OCI-LY3 (cell line): ENCODE data around the gene HMCN1.

ENCODE experiments used
- H2AFZ ChIP-seq: fragments of 200-600, 300-600 bp; shearing (Covaris generic); 2 replicates; pipeline ENCODE4 v1.6.0; 2014; ENCODE audit warnings: antibody characterized with exemption, low read depth, low read length
- H3K27ac ChIP-seq: fragments of 200-600, 300-600 bp; sonication (generic); 2 replicates; pipeline ENCODE4 v1.5.1; 2014; ENCODE audit warnings: mild to moderate bottlenecking, low read length, moderate library complexity, mixed read lengths
- H3K27me3 ChIP-seq: fragments of 200-600, 300-600 bp; sonication (generic); 2 replicates; pipeline ENCODE4 v1.6.1; 2014; ENCODE audit warnings: low read depth, low read length, mixed read lengths
- H3K36me3 ChIP-seq: fragments of 200-600, 300-600 bp; sonication (generic); replicated peaks from 2 replicates; pipeline ENCODE3; 2014; ENCODE audit warnings: low read depth, low read length, mixed read lengths
- H3K4me1 ChIP-seq: fragments of 300-600, 200-600 bp; sonication (generic); 2 replicates; pipeline ENCODE4 v1.6.1; 2014; ENCODE audit warnings: low read length, mixed read lengths
- H3K4me2 ChIP-seq: fragments of 200-600, 300-600 bp; sonication (generic); 2 replicates; pipeline ENCODE4 v1.6.1; 2014; ENCODE audit warnings: low read length, mixed read lengths
- H3K4me3 ChIP-seq: fragments of 300-600, 200-600 bp; sonication (generic); 2 replicates; pipeline ENCODE4 v1.5.1; 2014; ENCODE audit warnings: antibody characterized with exemption, mild to moderate bottlenecking, low read length, moderate library complexity
- H3K79me2 ChIP-seq: fragments of 300-600, 200-600 bp; shearing (Covaris generic); 2 replicates; pipeline ENCODE4 v1.6.1; 2014; ENCODE audit warnings: mild to moderate bottlenecking, low read length, mixed read lengths
- H3K9ac ChIP-seq: fragments of 300-600, 200-600 bp; shearing (Covaris generic); 2 replicates; pipeline ENCODE4 v1.6.0; 2014; ENCODE audit warnings: mild to moderate bottlenecking, low read length, moderate library complexity
- H3K9me3 ChIP-seq: fragments of 200-600, 300-600 bp; shearing (Covaris generic); 2 replicates; pipeline ENCODE4 v1.6.1; 2014; ENCODE audit warnings: low read length, mixed read lengths; ENCODE audit not compliant: insufficient read depth
- H4K20me1 ChIP-seq: fragments of 200-600, 300-600 bp; sonication (generic); 2 replicates; pipeline ENCODE4 v1.6.1; 2016; ENCODE audit warnings: low read length, mixed read lengths; ENCODE audit not compliant: insufficient read depth
- EZH2phosphoT487 ChIP-seq: fragments of 200-600 bp; shearing (Covaris generic); IDR thresholded peaks from 2 replicates; pipeline ENCODE4 v1.6.1; 2018; ENCODE audit warnings: antibody characterized with exemption, mixed run types, low read depth
- TF ChIP-seq, protein P1 (sequence below): fragments of 200-600, 300-600 bp; sonication (generic); IDR thresholded peaks from 2 replicates; pipeline ENCODE4 v1.5.1; 2014; ENCODE audit warnings: antibody characterized with exemption, low read length, low read depth

Gene HMCN1

DNA sequence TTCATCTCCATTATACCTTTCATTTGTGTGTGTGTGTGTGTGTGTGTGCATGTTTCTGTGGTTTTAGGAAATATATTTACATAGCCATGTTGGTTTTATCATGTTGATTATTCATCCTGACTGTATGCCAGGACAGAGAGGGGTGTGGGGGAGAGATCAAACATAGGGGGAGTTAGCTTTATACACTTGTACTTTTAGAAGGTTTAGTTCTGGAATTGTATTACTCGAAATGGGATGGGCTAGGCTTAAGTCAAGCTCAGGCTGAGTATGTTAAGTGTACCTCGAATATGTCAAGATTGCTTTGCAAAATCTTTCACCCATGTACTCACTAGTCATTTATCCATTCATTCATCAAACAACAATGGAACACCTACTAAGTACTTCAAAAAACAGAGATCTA lies 123.3 kb downstream of the HMCN1 start:
- Histone ChIP-seq H3K9me3 (no peaks in the 10 kb centered on the region), H3K27ac (no peak overlapping the region), H3K79me2 (no peaks in the 10 kb centered on the region), H3K27me3 (peaks cover 23% of the 10 kb centered on the region), H3K4me1 (no peaks in the 10 kb centered on the region), H2AFZ (no peak overlapping the region), H3K4me2 (no peak overlapping the region), H3K9ac (no peak overlapping the region), H3K4me3 (no peak overlapping the region), H4K20me1 (no peaks in the 10 kb centered on the region), H3K36me3 (no peaks in the 10 kb centered on the region)
- TF ChIP-seq EZH2phosphoT487: no peak
- TF ChIP-seq, protein P1, sequence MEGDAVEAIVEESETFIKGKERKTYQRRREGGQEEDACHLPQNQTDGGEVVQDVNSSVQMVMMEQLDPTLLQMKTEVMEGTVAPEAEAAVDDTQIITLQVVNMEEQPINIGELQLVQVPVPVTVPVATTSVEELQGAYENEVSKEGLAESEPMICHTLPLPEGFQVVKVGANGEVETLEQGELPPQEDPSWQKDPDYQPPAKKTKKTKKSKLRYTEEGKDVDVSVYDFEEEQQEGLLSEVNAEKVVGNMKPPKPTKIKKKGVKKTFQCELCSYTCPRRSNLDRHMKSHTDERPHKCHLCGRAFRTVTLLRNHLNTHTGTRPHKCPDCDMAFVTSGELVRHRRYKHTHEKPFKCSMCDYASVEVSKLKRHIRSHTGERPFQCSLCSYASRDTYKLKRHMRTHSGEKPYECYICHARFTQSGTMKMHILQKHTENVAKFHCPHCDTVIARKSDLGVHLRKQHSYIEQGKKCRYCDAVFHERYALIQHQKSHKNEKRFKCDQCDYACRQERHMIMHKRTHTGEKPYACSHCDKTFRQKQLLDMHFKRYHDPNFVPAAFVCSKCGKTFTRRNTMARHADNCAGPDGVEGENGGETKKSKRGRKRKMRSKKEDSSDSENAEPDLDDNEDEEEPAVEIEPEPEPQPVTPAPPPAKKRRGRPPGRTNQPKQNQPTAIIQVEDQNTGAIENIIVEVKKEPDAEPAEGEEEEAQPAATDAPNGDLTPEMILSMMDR: no peak

DNA sequence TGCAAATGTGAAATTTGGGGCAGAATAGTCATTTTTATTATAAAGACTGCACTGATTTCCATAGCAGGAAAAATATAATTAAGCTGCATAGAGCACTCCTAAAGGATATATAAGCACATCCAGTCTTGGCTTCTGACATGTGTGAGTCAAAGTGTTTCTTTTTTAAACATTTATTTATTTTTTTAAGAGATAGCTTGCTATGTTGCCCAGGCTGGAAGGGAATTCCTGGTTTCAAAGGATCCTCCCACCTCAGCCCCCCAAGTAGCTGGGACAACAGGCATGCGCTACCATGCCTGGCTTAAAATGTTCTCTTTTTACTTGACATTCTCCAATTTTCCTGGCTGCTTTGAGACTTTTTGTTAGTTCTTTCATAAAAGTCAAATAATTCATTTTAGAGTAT lies 126.1 kb downstream of the HMCN1 start:
- no peaks in the 10 kb centered on the region for H3K4me1 ChIP-seq
- no peak overlapping the region for H3K9ac ChIP-seq
- H3K79me2 ChIP-seq: no peaks in the 10 kb centered on the region
- no peaks in the 10 kb centered on the region for H3K36me3 ChIP-seq
- H3K27me3 ChIP-seq: peaks cover 8% of the 10 kb centered on the region
- no peak for TF ChIP-seq EZH2phosphoT487
- TF ChIP-seq, protein P1: no peak
- H3K9me3 ChIP-seq: no peaks in the 10 kb centered on the region
- H3K4me2 ChIP-seq: no peak overlapping the region
- H4K20me1 ChIP-seq: no peaks in the 10 kb centered on the region
- no peak overlapping the region for H3K4me3 ChIP-seq
- no peak overlapping the region for H3K27ac ChIP-seq
- no peak overlapping the region for H2AFZ ChIP-seq

DNA sequence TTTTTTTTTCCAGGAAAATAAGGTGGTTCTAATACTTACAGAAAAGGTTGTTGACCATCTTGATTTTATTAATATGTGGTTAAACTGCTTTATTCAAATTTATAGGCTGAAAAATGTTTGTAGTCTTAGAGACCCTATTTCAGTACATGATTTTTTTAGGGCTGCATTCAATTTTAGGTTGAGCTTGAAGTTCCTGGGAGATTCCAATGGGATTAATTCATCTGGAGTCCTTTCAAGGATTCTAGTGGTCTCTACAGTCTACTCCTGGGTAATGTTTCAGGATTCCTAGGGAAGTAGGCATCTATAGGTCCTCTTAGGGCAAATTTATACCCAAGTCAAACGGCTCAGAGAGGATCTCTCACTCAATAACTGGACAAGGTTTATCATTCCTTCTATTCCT lies 126.7 kb downstream of the HMCN1 start:
- Histone ChIP-seq H4K20me1 (no peaks in the 10 kb centered on the region), H2AFZ (no peak overlapping the region), H3K4me1 (no peaks in the 10 kb centered on the region), H3K36me3 (no peaks in the 10 kb centered on the region), H3K79me2 (no peaks in the 10 kb centered on the region), H3K4me3 (no peak overlapping the region), H3K4me2 (no peak overlapping the region), H3K27me3 (peaks cover 4% of the 10 kb centered on the region; the same call in 1 of the 2 replicates), H3K9ac (no peak overlapping the region), H3K9me3 (no peaks in the 10 kb centered on the region), H3K27ac (no peak overlapping the region)
- TF ChIP-seq, protein P1: no peak
- no peak for TF ChIP-seq EZH2phosphoT487

DNA sequence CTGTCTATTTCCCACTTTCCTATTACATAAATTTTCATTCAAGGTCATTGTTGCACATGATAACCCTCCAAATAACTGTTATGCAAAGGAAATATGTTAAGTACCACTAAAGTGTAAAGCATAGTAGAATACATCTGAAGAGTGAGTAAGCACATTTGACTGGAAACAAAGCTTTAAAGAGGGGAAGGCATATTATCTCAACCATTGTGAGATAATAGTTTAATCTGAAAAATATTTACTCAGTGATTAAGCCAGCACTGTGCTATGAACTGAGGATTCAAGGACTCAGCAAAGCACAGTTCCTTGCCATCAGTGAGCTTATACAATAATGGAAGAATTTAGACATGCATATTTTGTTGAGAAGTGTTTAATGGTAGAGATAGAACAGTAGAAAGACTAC lies 127.4 kb downstream of the HMCN1 start:
- Histone ChIP-seq H3K9me3 (no peaks in the 10 kb centered on the region), H3K9ac (no peak overlapping the region), H3K4me2 (no peak overlapping the region), H4K20me1 (no peaks in the 10 kb centered on the region), H3K79me2 (no peaks in the 10 kb centered on the region), H3K27ac (no peak overlapping the region), H2AFZ (no peak overlapping the region), H3K4me1 (no peaks in the 10 kb centered on the region), H3K27me3 (peaks cover 4% of the 10 kb centered on the region; the same call in 1 of the 2 replicates), H3K36me3 (no peaks in the 10 kb centered on the region), H3K4me3 (no peak overlapping the region)
- TF ChIP-seq, protein P1: no peak
- no peak for TF ChIP-seq EZH2phosphoT487
